Left lobe of liver (tissue), 2 donors: Measurements from ENCODE around the gene XBP1. TPM values are rescaled to one million over a fixed set of nuclear protein-coding genes. Genes with fewer than 3 reads are reported as not detected.
"Not testable (repeated sequence)": the region's sequence is repeated elsewhere in the genome, so short reads cannot be mapped to it uniquely, and the experiment has no call there.

Experiments used
- ATAC-seq: fragments of 200-7000 bp; cut with Tn5 transposase; one replicate; pipeline ENCODE4 v1.9.1; 2020; ENCODE audit warnings: mild to moderate bottlenecking, moderate library complexity
- DNase-seq: peaks from one replicate; pipeline ENCODE4 v3.0.0-alpha.2; 2020; ENCODE audit warnings: low spot score
- total RNA-seq: library from RNA; stranded (reverse); gene quantifications from one replicate; pipeline ENCODE4 v1.2.1, GENCODE V29; 2021
- donor health status: DM: no; HTN: no; CAD: no; lungs with moderate emphysema.
- donor health status: DM: no; HTN: yes; CAD: no.

Gene XBP1
- total RNA-seq, 1 donor from 2014 or later = 389 TPM

- DNase-seq (no peak), ATAC-seq (no peak)
Observed at GRCh38 chr22:28793976-28794584, 6.3 kb downstream of the XBP1 start.

GRCh38 chr22:28792491-28793383, 7.6 kb downstream of the XBP1 start:
- peak; percentile 27 for ATAC-seq
- DNase-seq = no peak

GRCh38 chr22:28791841-28792490, 8.4 kb downstream of the XBP1 start:
- ATAC-seq (no peak), DNase-seq (no peak)

GRCh38 chr22:28791124-28791523, 9.2 kb downstream of the XBP1 start:
- ATAC-seq = no peak
- no peak for DNase-seq

GRCh38 chr22:28788601-28789000, 11.8 kb downstream of the XBP1 start:
- DNase-seq = no peak
- no peak for ATAC-seq

GRCh38 chr22:28783786-28784671, 16.3 kb downstream of the XBP1 start:
- ATAC-seq = peak; percentile 88
- no peak for DNase-seq

GRCh38 chr22:28780296-28780695, 20.1 kb downstream of the XBP1 start:
- DNase-seq (no peak), ATAC-seq (no peak)

GRCh38 chr22:28779833-28780232, 20.5 kb downstream of the XBP1 start:
- ATAC-seq = no peak
- no peak for DNase-seq

GRCh38 chr22:28774378-28774777, 26.0 kb downstream of the XBP1 start:
- no peak for ATAC-seq
- no peak for DNase-seq

GRCh38 chr22:28773461-28773867, 26.9 kb downstream of the XBP1 start:
- ATAC-seq = peak; percentile 40
- DNase-seq = no peak

GRCh38 chr22:28772633-28773460, 27.5 kb downstream of the XBP1 start, which contains the start of gene CCDC117:
CCDC117 (plus strand) TSS chr22:28772695; CDS start chr22:28772850, 155 bp downstream.
- ATAC-seq (peak; percentile 94), DNase-seq (peak; percentile 97)

- DNase-seq (peak; percentile 74), ATAC-seq (peak; percentile 53)
Observed at GRCh38 chr22:28771195-28771791, 29.1 kb downstream of the XBP1 start.

- ATAC-seq (no peak), DNase-seq (no peak)
Observed at GRCh38 chr22:28769394-28770085, 30.8 kb downstream of the XBP1 start.

GRCh38 chr22:28768701-28769393, 31.5 kb downstream of the XBP1 start:
- no peak for ATAC-seq
- DNase-seq = no peak

GRCh38 chr22:28766628-28767027, 33.7 kb downstream of the XBP1 start:
- ATAC-seq (no peak), DNase-seq (no peak)

GRCh38 chr22:28762000-28762399, 38.4 kb downstream of the XBP1 start:
- not testable (repeated sequence) for ATAC-seq

GRCh38 chr22:28761449-28761755, 39.0 kb downstream of the XBP1 start:
- no peak for DNase-seq
- ATAC-seq = no peak

More at GRCh38 chr22:28762000-28762399, 38.4 kb downstream of the XBP1 start:
- DNase-seq = not testable (repeated sequence)

- no peak for DNase-seq
Observed at GRCh38 chr22:28759861-28760560, 40.4 kb downstream of the XBP1 start.

More at GRCh38 chr22:28759861-28760560, 40.4 kb downstream of the XBP1 start:
- ATAC-seq = no peak
